Measurements from ENCODE around the gene PSMA3.

PSMA3 gene

GRCh38 chr14:58244556-58245387 is at the start of gene PSMA3:
Gene PSMA3, plus strand, starts transcription at chr14:58244843. Its CDS starts 78 bp downstream, at chr14:58244921.
- DNase-seq (ENCODE audit: insufficient read length, low spot score) (peak; percentile 57), FAIRE-seq (no peak)
- TF ChIP-seq CTCF (IDR thresholded peaks at IDR 0.05; ENCODE audit: insufficient read depth, missing control alignments): no peak

- no peak for FAIRE-seq
- no peak for TF ChIP-seq CTCF (IDR thresholded peaks at IDR 0.05; ENCODE audit: insufficient read depth, missing control alignments)
- DNase-seq (ENCODE audit: insufficient read length, low spot score): no peak
Measured at GRCh38 chr14:58196198-58196597, 48.4 kb upstream of the PSMA3 start.

GRCh38 chr14:58198086-58198485 is 46.6 kb upstream of the PSMA3 start:
- FAIRE-seq (no peak), DNase-seq (ENCODE audit: insufficient read length, low spot score) (no peak)
- no peak for TF ChIP-seq CTCF (IDR thresholded peaks at IDR 0.05; ENCODE audit: insufficient read depth, missing control alignments)

- peak; percentile 48 for DNase-seq (ENCODE audit: insufficient read length, low spot score)
- TF ChIP-seq CTCF (IDR thresholded peaks at IDR 0.05; ENCODE audit: insufficient read depth, missing control alignments): no peak
- no peak for FAIRE-seq
Measured at GRCh38 chr14:58199726-58200479, 44.7 kb upstream of the PSMA3 start, which contains the start of gene ACTR10. Gene ACTR10, plus strand, starts transcription at chr14:58200149. Its CDS starts 69 bp downstream, at chr14:58200218.

GRCh38 chr14:58200480-58200841 is 44.2 kb upstream of the PSMA3 start:
- no peak for FAIRE-seq
- no peak for TF ChIP-seq CTCF (IDR thresholded peaks at IDR 0.05; ENCODE audit: insufficient read depth, missing control alignments)
- no peak for DNase-seq (ENCODE audit: insufficient read length, low spot score)

GRCh38 chr14:58200846-58201245 is 43.8 kb upstream of the PSMA3 start:
- no peak for TF ChIP-seq CTCF (IDR thresholded peaks at IDR 0.05; ENCODE audit: insufficient read depth, missing control alignments)
- DNase-seq (ENCODE audit: insufficient read length, low spot score) (no peak), FAIRE-seq (no peak)

All from D721Med (cell line).